DMS 273 (cell line): ENCODE results near the gene SEZ6L2.
"Not testable (repeated sequence)": the region's sequence is repeated elsewhere in the genome, so short reads cannot be mapped to it uniquely, and the experiment has no call there.

Source experiments
- DNase-seq: peaks from one replicate; lab custom pipeline; 2025; ENCODE audit not compliant: unreplicated experiment; lab: John Stamatoyannopoulos, UW

Gene SEZ6L2

GRCh38 chr16:29858149-29858849, 41.1 kb downstream of the SEZ6L2 start:
- DNase-seq, result no peak

GRCh38 chr16:29857133-29857760, 42.1 kb downstream of the SEZ6L2 start:
- peak; percentile 65 for DNase-seq

DNA sequence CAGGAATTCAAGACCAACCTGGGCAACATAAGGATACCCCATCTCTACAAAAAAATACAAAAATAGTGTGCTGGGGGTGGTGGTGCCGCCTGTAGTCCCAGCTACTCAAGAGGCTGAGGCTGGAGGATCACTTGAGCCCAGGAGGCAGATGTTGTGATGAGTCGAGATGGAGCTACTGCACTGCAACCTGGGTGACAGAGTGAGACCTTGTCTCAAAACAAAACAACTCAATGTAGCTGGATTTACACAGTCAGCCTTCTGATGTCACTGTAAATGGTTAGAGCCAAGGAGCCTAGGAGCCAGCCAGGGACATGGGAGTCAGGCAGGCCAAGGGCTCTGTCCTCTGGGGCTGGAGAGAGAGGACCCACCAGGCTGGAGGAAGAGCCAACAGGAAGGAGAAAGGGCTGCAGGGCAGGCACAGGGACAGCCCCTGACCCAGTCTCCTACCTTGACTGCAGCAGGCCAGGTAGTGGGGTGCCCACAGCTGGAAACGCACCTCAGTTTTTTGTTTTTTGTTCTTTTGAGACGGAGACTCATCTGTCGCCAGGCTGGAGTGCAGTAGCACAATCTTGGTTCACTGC, 44.7 kb downstream of the SEZ6L2 start:
- DNase-seq, result no peak

- DNase-seq, result no peak
These were observed 46.7 kb downstream of the SEZ6L2 start for GRCh38 chr16:29852654-29853053.

GRCh38 chr16:29850998-29851397, 48.4 kb downstream of the SEZ6L2 start:
- no peak for DNase-seq

DNA sequence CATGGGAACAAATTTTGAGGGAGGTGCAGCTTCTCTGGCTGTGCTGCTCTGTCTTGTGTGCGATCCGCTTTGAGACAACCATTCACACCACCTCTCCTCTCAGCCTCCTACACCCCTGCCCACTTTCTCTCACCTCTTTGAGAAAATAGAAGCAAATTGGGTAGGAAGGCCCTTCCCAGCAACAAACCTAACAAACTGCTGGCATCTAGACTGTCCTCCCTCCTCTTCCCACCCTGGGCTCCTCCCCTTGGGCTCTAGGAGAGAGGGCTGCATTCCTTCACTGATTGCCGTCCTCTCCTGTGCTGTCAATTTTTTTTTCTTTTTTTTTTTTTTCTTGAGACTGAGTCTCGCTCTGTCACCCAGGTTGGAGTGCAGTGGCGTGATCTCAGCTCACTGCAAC, 49.8 kb downstream of the SEZ6L2 start:
- DNase-seq, result no peak

DNA sequence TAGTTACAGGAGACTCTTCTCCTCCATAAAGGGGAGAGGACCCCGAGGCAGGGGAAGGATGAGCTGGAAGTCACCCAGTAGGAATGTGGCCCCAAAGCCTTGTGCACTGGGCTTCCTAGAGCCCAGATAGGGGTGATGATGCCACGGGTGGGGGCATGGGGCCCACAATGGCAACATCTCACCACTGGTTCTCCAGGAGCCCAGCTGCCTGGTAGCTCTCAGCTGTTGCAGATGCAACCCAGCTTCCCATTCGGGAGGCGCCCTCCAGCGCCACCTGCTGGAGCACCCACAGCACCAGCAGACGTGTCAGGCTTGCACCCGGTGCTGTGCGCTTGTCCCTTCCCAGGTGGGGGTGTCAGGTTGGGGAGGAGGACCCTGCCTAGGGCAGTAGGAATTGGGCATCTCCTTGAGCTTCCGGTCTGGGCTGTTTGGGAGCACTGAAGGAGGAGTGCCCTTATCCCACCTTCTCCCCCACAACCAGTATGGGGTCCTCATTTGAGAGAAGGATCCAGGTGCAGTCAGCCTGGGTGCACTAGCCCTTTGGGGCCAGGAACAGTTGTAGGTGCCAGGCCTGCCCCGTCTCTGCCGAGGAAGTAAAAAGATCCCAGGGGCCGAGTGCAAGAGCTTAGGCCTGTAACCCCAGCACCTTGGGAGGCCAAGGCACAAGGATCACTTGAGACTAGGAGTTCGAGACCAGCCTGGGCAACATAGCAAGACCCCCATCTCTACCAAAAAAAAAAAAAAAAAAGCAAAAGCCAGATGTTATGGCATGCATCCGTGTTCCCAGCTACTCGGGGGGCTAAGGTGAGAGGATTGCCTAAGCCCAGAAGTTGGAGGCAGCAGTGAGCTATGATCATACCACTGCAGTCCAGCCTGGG, 50.7 kb downstream of the SEZ6L2 start:
- DNase-seq, result peak; percentile 86

GRCh38 chr16:29845656-29846055, 53.7 kb downstream of the SEZ6L2 start:
- no peak for DNase-seq

- no peak for DNase-seq
These were observed 54.6 kb downstream of the SEZ6L2 start for GRCh38 chr16:29844575-29845331.

GRCh38 chr16:29843931-29844330, 55.4 kb downstream of the SEZ6L2 start:
- no peak for DNase-seq

DNA sequence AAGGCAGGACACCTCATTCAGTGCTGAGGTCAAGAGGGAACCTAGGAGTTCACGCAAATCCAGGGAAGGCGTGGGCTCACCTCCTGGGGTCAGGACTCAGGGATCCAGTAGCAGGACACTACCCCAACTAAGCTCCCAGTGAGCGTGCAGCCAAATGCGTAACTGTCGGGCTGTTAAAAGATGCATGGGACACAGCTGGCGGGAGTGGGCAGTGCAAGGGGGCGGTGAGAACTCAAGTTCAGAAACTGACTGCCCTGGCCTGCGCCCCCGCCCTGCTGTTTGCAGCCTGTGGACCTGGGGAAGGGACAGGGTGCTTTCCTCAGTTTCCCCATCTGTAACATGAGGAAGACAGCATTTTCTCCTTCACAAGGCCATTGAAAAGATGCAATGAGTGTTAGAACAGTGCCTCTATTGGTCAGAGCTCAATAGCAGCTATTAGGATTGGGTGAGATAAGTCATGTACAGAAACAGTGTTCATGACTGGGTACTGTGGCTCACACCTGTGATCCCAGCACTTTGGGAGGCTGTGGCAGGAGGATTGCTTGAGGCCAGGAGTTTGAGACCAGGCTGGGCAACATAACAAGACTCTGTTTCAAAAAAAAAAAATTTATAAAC, 56.5 kb downstream of the SEZ6L2 start:
- DNase-seq, result no peak

DNA sequence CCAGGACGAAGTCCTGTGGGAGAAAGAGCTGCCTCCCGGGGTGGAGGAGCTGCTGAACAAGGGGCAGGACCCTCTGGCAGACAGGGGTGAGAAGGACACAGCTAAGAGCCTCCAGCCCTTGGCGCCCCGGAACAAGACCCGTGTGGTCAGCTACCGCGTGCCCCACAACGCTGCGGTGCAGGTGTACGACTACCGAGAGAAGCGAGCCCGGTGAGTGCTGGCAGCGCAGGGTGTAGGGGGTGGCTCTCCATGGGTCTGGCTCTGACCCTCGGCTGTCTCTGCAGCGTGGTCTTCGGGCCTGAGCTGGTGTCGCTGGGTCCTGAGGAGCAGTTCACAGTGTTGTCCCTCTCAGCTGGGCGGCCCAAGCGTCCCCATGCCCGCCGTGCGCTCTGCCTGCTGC, 57.7 kb downstream of the SEZ6L2 start:
- DNase-seq, result no peak

DNA sequence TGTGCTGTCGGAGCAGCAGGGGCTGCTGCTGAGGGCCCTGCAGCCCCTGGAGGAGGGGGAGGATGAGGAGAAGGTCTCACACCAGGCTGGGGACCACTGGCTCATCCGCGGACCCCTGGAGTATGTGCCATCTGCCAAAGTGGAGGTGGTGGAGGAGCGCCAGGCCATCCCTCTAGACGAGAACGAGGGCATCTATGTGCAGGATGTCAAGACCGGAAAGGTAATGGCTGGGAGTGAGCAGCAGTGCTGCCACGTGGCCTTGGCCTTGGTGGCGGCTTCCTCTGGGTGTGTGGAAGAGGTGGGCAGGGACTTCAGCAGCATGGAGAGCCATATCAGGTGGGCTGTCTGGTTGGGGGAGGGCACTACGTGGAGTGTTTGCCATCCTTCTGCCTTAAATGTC, 59.1 kb downstream of the SEZ6L2 start:
- no peak for DNase-seq

GRCh38 chr16:29839822-29840221, 59.5 kb downstream of the SEZ6L2 start:
- DNase-seq, result no peak

DNA sequence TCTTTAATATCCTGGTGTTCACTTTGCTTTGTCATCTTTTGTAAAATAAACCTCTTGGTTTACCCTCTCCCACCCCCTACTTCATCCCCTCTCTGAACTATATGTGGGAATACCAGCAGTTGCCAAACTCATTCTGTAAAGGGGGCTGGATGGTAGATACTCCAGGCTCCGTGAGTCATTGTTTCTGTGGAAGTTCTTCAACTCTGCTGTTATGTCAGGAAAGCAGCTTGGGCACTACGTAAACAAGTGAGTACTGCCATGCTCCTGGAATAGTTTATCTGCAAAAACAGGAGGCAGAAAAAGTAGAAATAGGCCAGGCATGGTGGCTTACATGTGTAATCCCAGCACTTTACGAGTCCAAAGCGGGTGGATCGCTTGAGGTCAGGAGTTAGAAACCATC, 61.5 kb downstream of the SEZ6L2 start:
- no peak for DNase-seq

GRCh38 chr16:29836623-29837022, 62.7 kb downstream of the SEZ6L2 start:
- no peak for DNase-seq

DNA sequence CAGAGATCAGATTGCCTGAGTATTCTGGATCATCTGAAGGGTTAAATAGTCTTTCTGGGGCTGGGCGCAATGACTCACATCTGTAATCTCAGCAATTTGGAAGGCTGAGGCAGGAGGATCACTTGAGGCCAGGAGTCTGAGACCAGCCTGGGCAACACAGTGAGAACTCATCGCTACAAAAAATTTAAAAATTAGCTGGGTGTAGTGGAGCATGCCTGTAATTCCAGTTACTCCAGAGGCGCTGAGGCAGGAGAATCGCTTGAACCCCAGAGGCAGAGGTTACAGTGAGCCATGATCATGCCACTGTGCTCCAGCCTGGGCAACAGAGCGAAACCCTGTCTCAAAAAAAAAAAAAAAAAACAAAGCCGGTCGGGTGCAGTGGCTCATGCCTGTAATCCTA, 63.4 kb downstream of the SEZ6L2 start:
- DNase-seq, result no peak

DNA sequence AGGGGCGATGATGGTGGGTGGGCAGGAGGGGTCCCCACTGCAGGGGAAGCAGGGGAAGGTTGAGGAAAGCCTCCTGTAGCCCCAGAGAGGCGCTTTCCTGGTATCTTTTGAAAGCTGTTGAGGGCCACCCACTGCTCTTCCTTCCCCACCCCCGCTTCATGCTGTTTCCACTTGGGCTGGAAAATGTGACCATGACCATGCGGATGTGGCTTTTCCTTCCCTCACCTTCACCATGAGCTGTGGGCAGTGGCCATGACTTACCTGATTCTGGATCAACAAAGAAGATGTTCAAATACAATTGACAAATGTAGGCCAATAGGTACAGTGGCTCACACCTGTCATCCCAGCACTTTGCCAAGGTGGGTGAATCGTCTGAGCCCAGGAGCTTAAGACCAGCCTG, 65.3 kb downstream of the SEZ6L2 start:
- DNase-seq, result no peak

- not testable (repeated sequence) for DNase-seq
These were observed 66.1 kb downstream of the SEZ6L2 start for GRCh38 chr16:29833219-29833618.

DNA sequence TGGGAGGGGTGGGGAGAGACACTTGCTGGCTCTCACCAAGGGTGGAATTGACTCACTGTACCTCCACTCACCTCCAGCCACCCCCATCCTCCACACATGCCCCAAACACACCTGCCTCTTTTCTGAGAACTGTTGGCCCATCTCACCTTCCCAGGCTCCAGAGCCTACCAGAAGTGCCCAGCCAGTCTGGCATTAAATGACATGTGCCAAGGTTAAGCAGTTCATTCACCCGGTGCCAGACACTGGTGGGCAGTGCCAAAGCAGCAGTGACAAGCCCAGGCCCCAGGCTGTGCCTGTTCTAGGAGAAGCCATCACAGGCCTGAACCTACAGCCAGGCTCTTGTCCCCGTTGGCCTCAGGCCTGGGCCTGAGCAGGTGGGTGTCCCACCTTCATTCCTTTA, 67.9 kb downstream of the SEZ6L2 start:
- no peak for DNase-seq
